IPS DF 4.7 (cell line): ENCODE measurements around the gene TSPAN18.

Source experiments
- DNase-seq: peaks from one replicate; pipeline ENCODE4 v3.0.0-alpha.2; 2013; ENCODE audit warnings: low spot score; ENCODE audit errors: extremely low read depth

The TSPAN18 gene

GRCh38 chr11:44737245-44738085 lies 10.7 kb downstream of the TSPAN18 start:
- DNase-seq = no peak

GRCh38 chr11:44738791-44739190 lies 12.0 kb downstream of the TSPAN18 start:
- no peak for DNase-seq

- DNase-seq = no peak
These were observed 14.2 kb downstream of the TSPAN18 start for GRCh38 chr11:44740967-44741366.

GRCh38 chr11:44741976-44742375 lies 15.2 kb downstream of the TSPAN18 start:
- no peak for DNase-seq

GRCh38 chr11:44742508-44743246 lies 15.9 kb downstream of the TSPAN18 start:
- DNase-seq = no peak

- DNase-seq = no peak
These were observed 16.6 kb downstream of the TSPAN18 start for GRCh38 chr11:44743326-44743725.

GRCh38 chr11:44743959-44744557 lies 17.3 kb downstream of the TSPAN18 start:
- DNase-seq = no peak

GRCh38 chr11:44746894-44747293 lies 20.1 kb downstream of the TSPAN18 start:
- no peak for DNase-seq

GRCh38 chr11:44747316-44747715 lies 20.6 kb downstream of the TSPAN18 start:
- DNase-seq = no peak

- no peak for DNase-seq
These were observed 21.1 kb downstream of the TSPAN18 start for GRCh38 chr11:44747836-44748235.

- no peak for DNase-seq
These were observed 21.8 kb downstream of the TSPAN18 start for GRCh38 chr11:44748606-44749005.

GRCh38 chr11:44749189-44749588 lies 22.4 kb downstream of the TSPAN18 start:
- no peak for DNase-seq

GRCh38 chr11:44750551-44751465 lies 24.0 kb downstream of the TSPAN18 start:
- no peak for DNase-seq

GRCh38 chr11:44752300-44752699 lies 25.5 kb downstream of the TSPAN18 start:
- DNase-seq = no peak

GRCh38 chr11:44752713-44753112 lies 26.0 kb downstream of the TSPAN18 start:
- no peak for DNase-seq

- DNase-seq = no peak
These were observed 27.3 kb downstream of the TSPAN18 start for GRCh38 chr11:44753961-44754645.

GRCh38 chr11:44754876-44755555 lies 28.3 kb downstream of the TSPAN18 start:
- no peak for DNase-seq

- DNase-seq = no peak
These were observed 29.1 kb downstream of the TSPAN18 start for GRCh38 chr11:44755556-44756523.

GRCh38 chr11:44758983-44759382 lies 32.2 kb downstream of the TSPAN18 start:
- no peak for DNase-seq
